ENCODE results near the gene RAE1. TPM values are rescaled to one million over a fixed set of nuclear protein-coding genes. Genes with fewer than 3 reads are reported as not detected.

Gene RAE1
- total and polyA plus RNA-seq, 9 donors: 19.9 to 30.5 (median 24.9) TPM

DNA sequence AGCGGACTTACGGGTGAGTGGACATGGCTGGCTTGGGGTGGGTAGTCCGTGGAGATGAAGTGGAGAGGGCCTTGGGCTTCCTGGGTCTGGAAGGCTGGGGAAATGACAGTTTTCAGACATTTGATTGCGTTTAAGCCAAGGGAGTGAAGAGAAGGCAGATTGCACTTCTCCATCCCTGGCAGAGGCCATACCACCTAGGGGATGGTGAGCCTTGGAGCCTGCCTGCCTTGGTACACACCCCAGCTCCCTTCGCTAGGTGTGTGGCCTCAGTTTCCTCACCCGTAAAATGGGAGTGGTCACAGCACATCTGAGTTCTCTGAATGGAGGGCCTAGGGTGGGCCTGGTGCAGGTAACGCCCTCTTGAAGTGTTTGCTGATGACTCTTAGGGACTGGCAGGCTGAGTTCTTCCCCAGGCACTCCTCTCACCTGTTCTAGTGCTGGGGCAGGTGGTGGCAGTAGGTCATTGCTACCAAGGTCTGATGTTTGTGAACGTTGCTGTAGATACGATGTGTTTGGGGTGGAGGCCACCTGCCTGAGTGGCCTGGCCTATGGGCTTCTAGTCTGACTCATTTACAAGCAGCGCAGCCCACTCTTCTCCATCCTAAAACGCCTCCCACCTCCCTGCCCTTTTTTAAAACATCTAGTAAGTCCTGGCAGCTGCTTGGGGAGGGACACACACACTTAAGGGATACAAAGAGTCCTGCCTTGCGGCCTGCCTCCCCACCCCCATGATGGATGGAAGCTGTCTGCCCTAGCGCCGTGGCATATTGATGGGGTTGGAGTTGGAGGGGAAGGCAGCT lies 42.5 kb downstream of the RAE1 start:
- H3K36me3 ChIP-seq (ENCODE audit: control insufficient read depth, insufficient read depth, low read length): peaks cover 43% of the 10 kb centered on the region
- H3K27ac ChIP-seq (ENCODE audit: low read length): peak overlapping the region; percentile 90
- H3K4me1 ChIP-seq (ENCODE audit: control insufficient read depth, insufficient read depth, low read length): peaks cover 84% of the 10 kb centered on the region
- no peaks in the 10 kb centered on the region for H3K27me3 ChIP-seq (ENCODE audit: control insufficient read depth, insufficient read depth, low read length)
- H3K9me3 ChIP-seq (replicated peaks; ENCODE audit: control insufficient read depth, low read depth, low read length): no peaks in the 10 kb centered on the region
- WGBS (ENCODE audit: insufficient coverage): 82% methylated on average over 6 of the region's 14 CpGs
- no peak for DNase-seq
- H3K4me3 ChIP-seq (ENCODE audit: low read length): peak overlapping the region; percentile 57

DNA sequence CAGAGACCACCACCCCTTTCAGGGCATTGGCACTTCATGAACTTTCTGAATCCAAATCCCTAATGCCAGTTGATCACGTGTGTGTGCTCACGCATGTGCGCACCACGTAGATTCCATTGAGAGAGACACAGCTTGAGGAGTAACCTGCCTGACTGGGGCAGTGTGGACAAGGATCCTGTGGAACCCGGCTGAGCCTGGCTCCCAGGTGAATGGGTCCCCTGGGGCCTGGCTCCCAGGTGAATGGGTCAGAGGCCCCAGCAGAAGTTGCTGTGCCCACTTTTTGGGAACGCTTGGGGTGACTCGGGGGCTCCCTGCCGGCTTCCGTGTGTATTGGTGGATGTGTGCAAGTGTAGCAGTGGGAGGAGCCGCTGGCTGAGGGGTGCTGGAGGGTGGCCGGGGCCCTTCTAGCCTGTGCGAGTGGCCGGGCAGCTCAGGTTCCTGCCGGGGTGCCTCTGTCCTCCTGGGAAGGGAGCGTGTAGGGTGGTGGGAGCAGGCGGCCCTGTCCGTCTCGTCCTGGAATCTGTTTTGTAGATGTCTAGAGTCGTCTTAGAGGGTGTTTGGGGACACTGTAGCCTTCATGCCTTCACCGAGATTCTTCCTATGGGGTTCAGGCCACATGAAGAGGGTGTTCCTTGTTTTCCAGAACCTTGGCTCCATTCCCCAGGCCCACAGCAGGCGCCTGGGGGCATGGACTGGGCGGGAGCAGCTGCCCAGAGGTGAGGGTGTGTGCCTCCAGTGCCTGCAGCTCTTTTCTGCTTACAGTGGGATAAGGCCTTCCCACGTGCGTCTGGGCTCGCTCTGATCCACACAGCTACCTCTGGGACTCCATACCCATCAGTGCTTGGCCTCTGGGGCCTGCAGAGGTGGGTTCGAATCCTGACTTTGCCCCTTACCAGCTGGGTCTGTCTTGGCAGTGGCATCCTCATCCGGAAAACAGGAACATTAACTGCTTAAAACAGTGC lies 43.3 kb downstream of the RAE1 start:
- Histone ChIP-seq H3K9me3 (replicated peaks; ENCODE audit: control insufficient read depth, low read depth, low read length) (no peaks in the 10 kb centered on the region), H3K27me3 (ENCODE audit: control insufficient read depth, insufficient read depth, low read length) (no peaks in the 10 kb centered on the region), H3K36me3 (ENCODE audit: control insufficient read depth, insufficient read depth, low read length) (peaks cover 47% of the 10 kb centered on the region), H3K27ac (ENCODE audit: low read length) (peak overlapping the region; percentile 90), H3K4me1 (ENCODE audit: control insufficient read depth, insufficient read depth, low read length) (peaks cover 91% of the 10 kb centered on the region), H3K4me3 (ENCODE audit: low read length) (no peak overlapping the region)
- 81% methylated on average over 20 of the region's 27 CpGs for WGBS (ENCODE audit: insufficient coverage)
- DNase-seq: peak; percentile 49

DNA sequence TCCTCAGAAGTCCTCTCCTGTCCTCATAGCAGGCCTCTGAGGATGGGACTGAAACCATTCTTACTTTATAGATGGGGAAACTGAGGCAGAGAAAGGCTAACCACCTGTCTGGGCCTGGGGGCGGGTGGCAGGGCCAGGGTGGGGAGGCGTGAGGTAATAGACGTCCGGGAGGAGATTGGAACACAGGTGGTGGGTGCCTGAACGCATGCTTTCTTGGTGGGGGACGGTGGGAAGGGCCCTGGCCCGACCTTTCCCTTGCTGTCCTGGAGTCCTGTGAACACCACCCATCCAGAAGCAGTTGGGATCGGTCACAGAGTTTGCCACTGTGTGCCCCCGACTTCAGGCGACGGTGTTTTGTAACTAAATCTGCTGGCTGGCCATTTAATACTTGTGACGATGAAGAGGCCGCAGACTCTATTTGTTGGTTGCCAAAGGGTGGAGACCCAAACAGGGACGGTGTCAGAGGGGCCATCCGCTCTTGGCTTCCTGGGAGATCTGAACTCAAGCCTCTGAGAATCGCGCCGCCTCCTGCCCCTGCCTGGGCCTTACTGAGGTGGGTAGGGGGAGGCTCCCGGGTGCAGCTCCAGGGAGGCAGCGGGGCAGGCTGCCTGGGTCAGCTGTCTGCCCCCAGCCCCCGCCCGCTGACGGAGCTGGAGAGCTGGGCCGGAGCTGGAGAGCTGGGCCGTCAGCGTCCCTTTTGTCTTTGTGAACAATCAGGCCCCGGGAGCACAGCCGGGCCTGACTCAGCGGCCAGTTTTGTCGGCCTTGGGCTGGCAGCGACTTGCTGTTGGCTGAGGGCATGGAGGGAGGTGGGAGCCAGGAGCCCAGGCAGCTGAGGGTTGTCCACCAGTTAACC lies 44.3 kb downstream of the RAE1 start:
- H3K4me1 ChIP-seq (ENCODE audit: control insufficient read depth, insufficient read depth, low read length): peaks cover 91% of the 10 kb centered on the region
- peak; percentile 81 for DNase-seq
- 42% methylated on average over 30 of the region's 31 CpGs for WGBS (ENCODE audit: insufficient coverage)
- no peaks in the 10 kb centered on the region for H3K9me3 ChIP-seq (replicated peaks; ENCODE audit: control insufficient read depth, low read depth, low read length)
- H3K36me3 ChIP-seq (ENCODE audit: control insufficient read depth, insufficient read depth, low read length): peaks cover 56% of the 10 kb centered on the region
- H3K4me3 ChIP-seq (ENCODE audit: low read length): peak overlapping the region; percentile 1
- H3K27me3 ChIP-seq (ENCODE audit: control insufficient read depth, insufficient read depth, low read length): no peaks in the 10 kb centered on the region
- peak overlapping the region; percentile 90 for H3K27ac ChIP-seq (ENCODE audit: low read length)

DNA sequence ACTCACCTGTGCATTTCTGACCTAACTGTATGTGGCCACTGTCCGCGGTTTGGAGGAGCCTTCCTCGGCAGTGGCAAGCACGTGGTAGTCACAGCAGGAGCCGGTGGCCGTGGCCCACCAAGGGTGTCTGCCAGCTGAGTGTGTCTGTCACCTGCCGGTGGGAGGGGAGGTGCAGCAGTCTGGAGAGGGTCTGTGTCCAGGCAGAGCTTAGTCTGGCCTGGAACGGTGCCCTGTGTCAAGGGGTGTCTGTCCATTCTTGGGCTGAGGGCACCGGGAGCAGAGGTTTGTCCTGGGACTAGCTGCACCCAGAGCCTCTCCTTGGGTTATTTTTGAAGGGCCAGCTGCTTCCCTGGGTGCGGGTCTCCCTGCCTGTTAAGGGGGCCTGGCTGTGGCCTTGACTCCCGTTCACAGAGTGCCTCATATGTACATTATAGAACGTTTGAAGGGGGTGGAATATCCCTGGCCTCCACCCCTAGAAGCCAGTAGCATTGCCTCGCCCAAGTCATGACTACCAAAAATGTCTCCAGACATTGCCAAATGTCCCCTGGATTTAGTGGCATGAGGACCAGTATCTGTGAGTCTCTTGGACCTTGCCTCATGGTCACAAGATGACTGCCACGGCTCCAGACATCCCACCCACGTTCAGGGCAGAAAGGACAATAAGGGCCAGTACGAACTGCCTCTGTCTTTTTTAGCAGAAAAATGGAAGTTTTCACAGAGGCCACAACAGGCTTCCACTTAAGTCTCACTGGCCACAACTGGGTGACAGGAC lies 45.3 kb downstream of the RAE1 start:
- Histone ChIP-seq H3K27me3 (ENCODE audit: control insufficient read depth, insufficient read depth, low read length) (no peaks in the 10 kb centered on the region), H3K36me3 (ENCODE audit: control insufficient read depth, insufficient read depth, low read length) (peaks cover 66% of the 10 kb centered on the region), H3K27ac (ENCODE audit: low read length) (peak overlapping the region; percentile 90), H3K4me3 (ENCODE audit: low read length) (no peak overlapping the region), H3K9me3 (replicated peaks; ENCODE audit: control insufficient read depth, low read depth, low read length) (no peaks in the 10 kb centered on the region), H3K4me1 (ENCODE audit: control insufficient read depth, insufficient read depth, low read length) (peaks cover 93% of the 10 kb centered on the region)
- WGBS (ENCODE audit: insufficient coverage): 85% methylated on average over 12 of the region's 16 CpGs
- no peak for DNase-seq

DNA sequence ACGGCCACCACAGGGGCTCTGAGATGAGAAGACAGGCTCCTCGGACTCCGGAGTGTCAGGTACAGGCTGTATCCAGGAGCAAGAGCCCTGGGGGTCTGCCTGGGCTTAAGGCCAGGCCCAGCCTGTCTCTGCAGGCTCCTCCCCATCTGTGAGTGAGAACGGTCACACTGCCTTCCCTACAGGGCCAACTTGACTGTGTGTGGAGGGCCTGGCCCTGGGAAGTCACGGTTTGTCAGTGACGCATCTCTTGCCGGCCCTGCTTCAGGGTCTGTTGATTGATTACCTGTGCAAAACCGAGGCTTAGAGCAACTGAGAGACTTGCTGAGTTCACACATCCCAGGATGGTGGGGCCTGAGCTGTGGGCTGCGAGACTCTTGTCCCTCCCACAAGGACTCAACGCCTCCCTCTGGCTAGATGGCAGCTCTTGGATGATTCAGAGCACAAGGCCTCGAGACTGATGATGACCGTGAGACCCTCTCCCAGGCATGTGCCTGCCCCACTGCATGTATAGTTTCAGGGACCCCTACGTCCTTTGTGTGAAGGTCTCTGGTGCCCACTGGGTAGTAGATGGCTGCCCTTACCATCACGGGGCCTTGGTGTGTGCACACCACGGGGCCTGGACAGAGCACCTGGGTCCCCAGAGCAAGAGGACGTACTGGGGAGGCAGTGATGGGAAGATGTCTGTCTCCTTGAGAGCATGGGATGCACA lies 46.1 kb downstream of the RAE1 start:
- 62% methylated on average over 13 of the region's 16 CpGs for WGBS (ENCODE audit: insufficient coverage)
- Histone ChIP-seq H3K36me3 (ENCODE audit: control insufficient read depth, insufficient read depth, low read length) (peaks cover 68% of the 10 kb centered on the region), H3K27ac (ENCODE audit: low read length) (no peak overlapping the region), H3K27me3 (ENCODE audit: control insufficient read depth, insufficient read depth, low read length) (no peaks in the 10 kb centered on the region), H3K4me1 (ENCODE audit: control insufficient read depth, insufficient read depth, low read length) (peaks cover 93% of the 10 kb centered on the region), H3K9me3 (replicated peaks; ENCODE audit: control insufficient read depth, low read depth, low read length) (no peaks in the 10 kb centered on the region), H3K4me3 (ENCODE audit: low read length) (no peak overlapping the region)
- DNase-seq: no peak

DNA sequence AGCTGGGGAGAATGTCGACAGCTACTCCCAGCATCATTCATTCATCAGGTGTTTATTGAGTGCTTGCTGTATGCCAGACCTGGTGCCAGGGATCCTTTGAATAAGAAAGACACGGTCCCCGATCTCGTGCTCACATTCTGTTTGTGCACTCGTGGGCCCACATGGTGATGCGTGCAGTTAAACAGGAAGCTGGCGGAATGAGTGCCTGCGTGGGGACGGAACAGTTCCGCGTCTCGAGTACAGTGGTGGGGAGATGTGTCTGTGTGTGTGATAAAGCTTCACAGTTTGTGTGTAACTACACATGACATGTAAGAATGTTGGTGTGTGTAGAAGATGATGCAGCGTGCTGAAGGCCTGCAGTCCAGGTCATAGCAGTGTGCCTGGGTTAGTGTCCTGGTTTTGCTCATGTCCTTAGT lies 46.6 kb downstream of the RAE1 start:
- Histone ChIP-seq H3K27me3 (ENCODE audit: control insufficient read depth, insufficient read depth, low read length) (no peaks in the 10 kb centered on the region), H3K4me1 (ENCODE audit: control insufficient read depth, insufficient read depth, low read length) (peaks cover 87% of the 10 kb centered on the region), H3K4me3 (ENCODE audit: low read length) (no peak overlapping the region)

DNA sequence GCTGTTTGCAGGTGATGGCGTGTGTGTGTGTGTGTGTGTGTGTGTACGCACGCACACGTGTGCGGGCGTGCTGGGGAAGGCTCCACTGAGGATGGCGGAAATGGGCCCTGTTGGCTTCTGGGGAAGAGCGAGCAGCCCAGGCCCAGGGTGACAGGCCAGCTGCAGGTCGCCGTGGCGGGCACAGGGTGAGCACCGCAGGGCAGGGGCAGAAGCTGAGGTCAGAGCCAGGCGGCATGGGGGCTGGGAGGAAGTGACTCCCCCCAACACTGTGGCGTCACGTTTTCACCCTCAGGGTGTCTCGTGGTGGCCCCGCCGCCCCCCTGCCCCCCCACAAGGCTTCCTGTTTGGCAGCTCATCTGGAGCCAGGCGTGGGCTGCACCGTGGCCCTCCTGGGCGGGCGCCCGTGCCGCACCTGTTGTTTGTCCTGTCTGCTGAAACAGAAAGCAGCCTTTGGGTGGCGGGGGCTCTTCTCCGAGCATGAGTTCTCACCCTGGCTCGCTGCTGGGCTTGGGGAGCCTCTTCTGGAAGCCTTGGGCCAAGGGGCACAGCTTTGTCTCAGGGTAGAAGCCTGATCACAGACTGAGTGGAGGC lies 47.3 kb downstream of the RAE1 start:
- Histone ChIP-seq H3K27ac (ENCODE audit: low read length) (peak overlapping the region; percentile 65), H3K4me1 (ENCODE audit: control insufficient read depth, insufficient read depth, low read length) (peaks cover 81% of the 10 kb centered on the region), H3K9me3 (replicated peaks; ENCODE audit: control insufficient read depth, low read depth, low read length) (no peaks in the 10 kb centered on the region), H3K27me3 (ENCODE audit: control insufficient read depth, insufficient read depth, low read length) (no peaks in the 10 kb centered on the region), H3K4me3 (ENCODE audit: low read length) (no peak overlapping the region), H3K36me3 (ENCODE audit: control insufficient read depth, insufficient read depth, low read length) (peaks cover 73% of the 10 kb centered on the region)
- DNase-seq: peak; percentile 62
- WGBS (ENCODE audit: insufficient coverage): 65% methylated on average over 27 of the region's 27 CpGs

More for the DNA sequence above, 46.6 kb downstream of the RAE1 start:
- Histone ChIP-seq H3K27ac (ENCODE audit: low read length) (peak overlapping the region; percentile 65), H3K36me3 (ENCODE audit: control insufficient read depth, insufficient read depth, low read length) (peaks cover 72% of the 10 kb centered on the region), H3K9me3 (replicated peaks; ENCODE audit: control insufficient read depth, low read depth, low read length) (no peaks in the 10 kb centered on the region)
- 80% methylated on average over 11 of the region's 13 CpGs for WGBS (ENCODE audit: insufficient coverage)
- no peak for DNase-seq

DNA sequence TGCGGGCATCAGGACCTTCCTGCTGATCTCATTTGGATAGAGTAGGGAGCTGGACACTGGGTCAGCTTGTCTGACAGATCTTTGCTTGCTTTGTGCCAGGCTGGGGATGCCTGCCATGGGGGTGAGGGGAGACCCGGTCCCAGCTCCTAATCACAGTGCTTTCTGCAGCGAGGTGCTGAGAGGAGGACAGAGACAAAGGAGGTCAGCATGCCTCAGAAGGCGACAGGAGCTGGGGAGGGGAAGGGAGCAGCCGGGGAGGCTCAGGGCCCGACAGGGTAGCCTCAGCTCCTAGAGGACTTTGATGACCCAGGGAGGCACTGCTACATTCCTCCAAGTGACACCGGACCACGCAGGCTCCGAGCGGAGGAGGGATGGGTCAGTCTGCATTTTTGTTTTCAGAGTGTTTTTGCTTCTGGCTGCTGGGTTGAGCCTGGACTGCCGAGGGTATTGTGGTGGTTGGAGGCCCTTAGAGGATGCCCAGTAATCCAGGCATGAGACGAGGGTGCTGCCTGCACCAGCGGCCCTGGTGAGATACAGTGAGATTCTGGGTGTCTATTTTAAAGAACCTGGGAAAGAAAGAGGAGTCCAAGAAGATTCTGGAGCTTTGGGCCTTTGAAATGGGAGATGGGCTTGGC lies 48.0 kb downstream of the RAE1 start:
- 68% methylated on average over 12 of the region's 13 CpGs for WGBS (ENCODE audit: insufficient coverage)
- no peaks in the 10 kb centered on the region for H3K27me3 ChIP-seq (ENCODE audit: control insufficient read depth, insufficient read depth, low read length)
- H3K4me1 ChIP-seq (ENCODE audit: control insufficient read depth, insufficient read depth, low read length): peaks cover 74% of the 10 kb centered on the region
- H3K4me3 ChIP-seq (ENCODE audit: low read length): no peak overlapping the region
- H3K9me3 ChIP-seq (replicated peaks; ENCODE audit: control insufficient read depth, low read depth, low read length): no peaks in the 10 kb centered on the region
- H3K27ac ChIP-seq (ENCODE audit: low read length): peak overlapping the region; percentile 54
- peaks cover 72% of the 10 kb centered on the region for H3K36me3 ChIP-seq (ENCODE audit: control insufficient read depth, insufficient read depth, low read length)
- no peak for DNase-seq

All from muscle of leg (tissue), 11 donors.